GM21447 (cell line): ENCODE measurements around the gene ADCY3.

ENCODE experiments used
- ATAC-seq: cut with Tn5 transposase; IDR thresholded peaks from one replicate; pipeline ENCODE4 v1.9.1; 2021; ENCODE audit not compliant: unreplicated experiment

Gene ADCY3

DNA sequence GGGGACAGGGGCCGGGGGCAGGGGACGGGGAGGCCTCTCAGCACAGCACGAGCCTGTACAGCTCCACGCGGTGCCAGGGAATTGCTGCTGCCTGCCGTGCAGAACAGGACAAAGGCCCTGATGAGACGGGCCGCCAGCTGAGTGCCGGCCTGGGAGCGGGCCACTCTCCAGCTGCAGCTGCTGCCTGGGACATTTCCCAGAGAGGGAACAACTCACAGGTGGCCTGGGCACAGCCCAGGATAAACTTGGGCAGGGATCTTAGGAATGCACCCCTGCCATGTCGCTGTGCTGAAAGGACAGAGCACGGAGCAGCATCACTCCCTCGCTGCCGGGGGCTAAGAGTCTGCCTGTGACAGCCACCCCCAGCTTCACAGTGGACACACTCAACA, 88.0 kb downstream of the ADCY3 start:
- no peak for ATAC-seq

DNA sequence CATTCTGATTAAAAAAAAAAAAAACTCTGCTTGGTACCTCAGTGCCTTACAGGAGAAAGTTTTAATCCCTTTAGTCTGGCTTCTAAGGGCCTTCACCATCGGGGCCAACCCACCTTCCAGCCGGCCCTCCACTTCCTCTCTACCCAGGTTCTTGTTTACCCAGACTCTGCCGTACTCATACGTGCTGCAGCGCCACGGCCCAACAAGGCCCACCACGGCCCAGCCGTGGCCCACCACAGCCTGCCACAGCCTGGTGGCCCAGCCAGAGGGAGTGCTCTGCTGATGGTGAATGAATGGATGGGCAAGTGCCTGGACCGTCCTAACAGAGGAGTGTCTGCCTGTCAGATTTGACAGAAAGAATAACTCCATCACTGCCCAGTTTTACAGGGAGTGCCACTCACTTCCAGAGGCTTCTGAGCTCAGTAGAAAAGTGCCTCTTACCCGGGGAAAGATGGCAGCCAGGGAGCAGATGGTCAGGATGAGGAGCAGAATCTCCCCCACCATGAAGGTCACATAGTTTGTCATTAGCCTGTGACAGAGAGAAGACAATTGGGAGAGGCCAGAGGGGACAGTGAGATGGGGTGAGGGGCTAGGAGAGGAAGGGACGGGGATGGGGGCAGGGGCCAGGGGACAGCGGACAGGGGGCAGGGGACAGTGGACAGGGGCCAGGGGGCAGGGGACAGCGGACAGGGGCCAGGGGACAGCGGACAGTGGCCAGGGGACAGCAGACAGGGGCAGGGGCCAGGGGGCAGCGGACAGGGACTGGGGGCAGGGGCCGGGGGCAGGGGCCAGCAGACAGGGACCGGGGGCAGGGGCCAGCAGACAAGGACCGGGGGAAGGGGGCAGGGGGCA, 88.6 kb downstream of the ADCY3 start:
- ATAC-seq: no peak

DNA sequence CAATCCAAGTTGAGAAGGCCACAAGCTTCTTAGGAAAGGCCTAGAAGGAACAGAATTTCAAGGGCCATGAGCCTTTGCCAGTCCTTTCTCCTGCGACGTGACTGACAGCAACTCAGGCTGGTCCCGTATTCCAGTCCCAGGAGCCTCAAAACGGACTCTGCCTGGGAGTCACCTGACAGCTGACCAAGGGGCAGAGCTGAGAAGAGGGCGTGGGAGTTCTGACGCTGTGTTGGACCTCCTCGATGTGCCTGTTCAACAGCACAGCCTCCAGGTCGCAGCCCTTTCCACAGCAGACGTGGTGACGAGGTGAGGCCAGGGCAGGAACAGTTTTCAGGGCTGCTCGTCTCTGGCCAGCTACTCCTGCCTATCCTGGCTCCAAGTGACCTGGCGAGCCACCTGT, 89.3 kb downstream of the ADCY3 start:
- ATAC-seq: no peak

DNA sequence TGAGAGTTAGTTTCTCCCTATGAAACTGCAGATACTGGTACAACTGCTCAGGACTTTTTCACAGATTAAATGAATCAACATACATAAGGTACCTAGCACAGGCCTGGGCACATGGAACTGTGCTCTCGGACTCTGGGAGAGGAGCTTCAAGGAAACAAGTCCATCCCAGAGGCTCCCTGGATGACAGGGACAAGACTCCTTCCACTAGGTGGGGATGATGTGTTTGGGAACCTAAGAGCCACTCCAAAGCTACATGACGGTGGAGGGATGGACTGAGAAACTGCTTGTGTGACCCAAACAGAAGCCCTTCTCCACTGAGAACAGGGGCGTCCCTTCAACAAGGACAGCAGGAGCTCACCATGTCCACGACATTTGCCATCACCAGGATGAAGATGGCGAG, 89.7 kb downstream of the ADCY3 start:
- no peak for ATAC-seq

DNA sequence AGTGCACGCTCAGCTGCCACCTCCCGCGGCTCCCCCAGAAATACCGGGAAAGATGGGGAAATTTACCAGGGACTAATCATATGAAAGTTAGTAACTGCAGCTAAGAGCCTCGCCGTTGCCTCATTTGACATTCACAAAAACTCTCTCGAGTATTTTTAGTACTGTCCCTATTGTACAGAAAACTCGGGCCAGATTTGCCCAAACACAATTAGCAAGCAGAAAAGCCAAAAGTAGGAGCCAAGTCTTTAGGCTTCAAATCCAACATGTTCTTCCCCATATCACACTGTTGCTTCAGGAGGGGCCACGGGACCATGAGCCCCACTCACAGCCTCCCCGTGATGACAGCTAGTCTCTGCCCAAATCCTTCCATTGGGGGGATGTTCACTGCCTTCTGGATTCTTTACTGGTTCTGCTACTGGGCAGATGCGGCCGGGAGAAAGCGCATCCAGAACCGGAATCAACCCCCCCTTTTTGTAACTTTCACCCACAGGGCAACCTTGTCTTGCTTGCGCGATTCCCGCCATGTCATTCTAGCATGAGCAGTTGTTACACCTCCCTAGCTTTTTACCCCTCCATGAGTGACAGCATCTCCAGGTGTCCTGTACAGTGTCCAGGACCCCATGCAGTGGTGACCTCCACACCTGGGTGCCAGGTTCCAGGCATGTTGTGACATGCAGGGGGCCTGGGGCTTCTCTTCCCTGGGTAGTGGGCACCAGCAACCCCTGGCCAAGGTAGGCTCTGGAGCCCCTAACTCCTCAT, 91.6 kb downstream of the ADCY3 start:
- no peak for ATAC-seq

DNA sequence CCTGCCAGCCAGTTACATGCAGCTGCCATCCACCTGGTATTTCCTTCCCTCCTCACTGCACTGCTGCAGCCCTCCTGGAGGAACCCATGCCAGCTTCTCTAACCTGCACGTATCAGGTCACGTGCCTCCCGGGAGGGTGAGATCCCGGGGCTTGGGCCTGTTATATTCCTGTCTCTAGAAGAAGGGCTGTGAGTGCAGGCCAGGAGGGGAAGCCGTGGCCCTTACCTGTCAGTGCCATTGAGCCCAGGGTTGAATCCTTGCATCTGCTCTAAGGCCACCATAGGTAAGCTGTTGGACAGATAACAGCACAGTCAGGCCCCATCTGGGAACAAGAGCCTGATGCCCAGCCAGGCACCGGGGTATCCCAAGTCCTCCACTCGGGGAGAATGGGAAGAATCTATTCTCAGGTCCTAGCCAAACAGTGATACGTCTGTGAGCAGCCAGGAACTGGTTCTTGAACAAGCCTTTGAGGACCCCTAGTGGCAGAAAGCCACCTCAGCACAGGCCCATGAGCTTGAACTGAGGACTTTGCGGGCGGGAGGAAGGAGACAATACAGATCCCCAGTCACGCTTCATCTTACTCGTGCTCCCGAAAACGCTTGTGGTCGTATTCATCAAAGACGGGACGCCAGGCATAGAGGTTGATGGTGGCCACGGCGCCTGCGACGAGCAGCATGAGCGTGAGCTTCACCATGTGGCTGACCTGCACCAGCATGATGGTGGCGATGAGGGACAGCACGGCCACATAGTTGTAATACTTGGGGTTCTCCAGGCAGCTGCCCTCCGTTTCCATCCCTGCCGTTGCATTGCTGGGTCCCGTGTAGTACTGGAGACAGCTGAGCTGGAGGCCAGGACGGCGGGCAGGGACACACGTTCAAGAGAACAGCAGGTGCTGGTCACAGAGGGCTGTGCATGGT, 92.5 kb downstream of the ADCY3 start:
- peak; percentile 72 for ATAC-seq

DNA sequence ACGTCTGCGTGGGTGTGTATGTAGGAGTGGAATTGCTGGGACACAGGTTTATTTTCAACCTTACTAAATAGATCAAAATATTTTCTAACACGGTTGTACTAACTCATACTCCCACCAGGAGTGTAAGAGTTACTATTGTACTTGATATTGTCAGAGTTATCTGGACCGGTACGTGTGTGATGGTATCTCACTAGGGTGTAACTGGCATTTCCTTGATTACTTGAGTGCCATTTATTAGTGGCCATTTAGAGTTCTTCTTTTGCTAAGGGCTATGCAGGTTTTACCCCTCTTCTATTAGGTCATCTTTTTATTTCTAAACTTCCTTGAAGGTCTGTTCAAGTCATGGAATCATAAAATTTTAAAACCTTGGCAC, 93.3 kb downstream of the ADCY3 start:
- ATAC-seq: no peak

DNA sequence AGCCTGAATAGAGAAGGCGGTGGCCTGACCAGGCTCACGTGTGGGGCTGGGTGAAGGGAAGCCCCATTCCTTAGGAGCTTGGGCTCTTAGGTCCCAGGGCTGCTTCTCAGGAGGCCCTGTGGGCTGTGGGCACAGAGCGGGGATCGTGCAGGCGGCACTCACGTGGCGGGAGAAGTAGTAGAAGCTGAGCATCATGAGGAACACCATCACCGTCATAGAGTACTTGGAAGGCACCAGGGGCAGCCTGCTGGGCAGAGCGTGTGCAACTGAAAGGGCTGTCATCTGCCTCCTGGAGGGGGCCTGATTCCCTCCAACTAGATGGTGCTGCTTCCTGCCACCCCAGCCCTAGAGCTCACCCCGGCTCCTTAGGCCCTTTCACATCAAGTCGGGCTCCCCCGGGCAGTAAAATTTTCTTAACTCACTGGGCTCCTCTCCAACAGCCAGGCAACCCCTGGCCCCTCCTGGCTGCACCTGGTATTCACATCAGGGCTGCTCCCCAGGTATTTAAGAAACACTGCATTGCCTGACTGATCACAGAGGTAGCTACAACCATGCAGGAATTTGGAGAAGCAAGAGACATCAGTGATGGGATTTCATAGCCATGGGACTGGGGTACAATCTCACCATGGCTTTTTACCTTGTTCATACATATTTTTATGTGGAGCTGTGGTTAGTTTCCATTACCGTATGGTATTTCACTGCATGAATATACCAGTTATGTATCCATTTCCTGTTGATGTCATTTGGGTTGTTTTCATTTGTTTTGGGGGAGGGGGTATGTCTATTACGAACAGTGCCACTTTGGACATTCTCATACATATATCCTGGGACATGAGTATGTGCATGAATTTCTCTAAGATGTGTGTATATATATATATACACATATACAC, 93.9 kb downstream of the ADCY3 start:
- no peak for ATAC-seq

DNA sequence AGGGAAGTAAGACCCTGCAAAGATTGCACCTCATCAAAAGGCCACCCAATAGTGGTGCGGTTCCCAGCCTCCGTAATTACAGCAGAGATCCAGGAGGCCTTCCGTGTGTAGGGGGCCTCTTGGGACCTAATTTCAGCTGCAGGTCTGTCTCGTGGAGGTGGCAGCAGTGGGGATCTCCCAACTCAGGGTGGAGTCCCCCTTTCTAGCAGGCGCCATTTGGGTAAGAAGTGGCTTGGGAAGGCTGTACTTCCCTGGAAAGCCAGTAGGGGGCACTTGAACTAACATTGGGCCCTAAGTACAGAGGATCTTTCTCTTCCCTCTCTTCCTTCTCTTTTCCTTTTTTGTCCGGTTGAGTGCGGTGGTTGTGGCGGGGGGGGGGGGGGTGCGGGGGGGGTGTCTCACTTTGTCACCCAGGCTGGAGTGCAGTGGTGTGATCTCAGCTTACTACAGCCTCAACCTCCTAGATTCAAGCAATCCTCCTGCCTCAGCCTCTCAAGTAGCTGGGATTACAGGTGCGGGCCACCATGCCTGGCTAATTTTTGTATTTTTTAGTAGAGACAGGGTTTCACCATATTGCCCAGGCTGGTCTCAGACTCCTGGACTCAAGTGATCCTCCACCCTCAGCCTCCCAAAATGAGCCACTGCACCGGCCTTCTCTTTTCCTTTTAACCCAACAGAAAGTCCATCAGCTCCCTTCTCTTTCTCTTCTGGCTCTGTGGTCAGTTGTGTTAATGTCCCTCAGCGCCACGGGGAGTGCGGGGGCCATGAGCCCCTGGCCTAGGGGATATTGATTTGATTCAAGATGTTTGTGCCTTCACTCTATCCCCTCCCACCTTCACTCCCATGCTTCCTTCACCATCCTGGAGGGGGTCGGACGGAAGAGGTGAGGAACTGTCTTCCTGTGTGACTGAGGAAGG, 94.8 kb downstream of the ADCY3 start:
- ATAC-seq: no peak

DNA sequence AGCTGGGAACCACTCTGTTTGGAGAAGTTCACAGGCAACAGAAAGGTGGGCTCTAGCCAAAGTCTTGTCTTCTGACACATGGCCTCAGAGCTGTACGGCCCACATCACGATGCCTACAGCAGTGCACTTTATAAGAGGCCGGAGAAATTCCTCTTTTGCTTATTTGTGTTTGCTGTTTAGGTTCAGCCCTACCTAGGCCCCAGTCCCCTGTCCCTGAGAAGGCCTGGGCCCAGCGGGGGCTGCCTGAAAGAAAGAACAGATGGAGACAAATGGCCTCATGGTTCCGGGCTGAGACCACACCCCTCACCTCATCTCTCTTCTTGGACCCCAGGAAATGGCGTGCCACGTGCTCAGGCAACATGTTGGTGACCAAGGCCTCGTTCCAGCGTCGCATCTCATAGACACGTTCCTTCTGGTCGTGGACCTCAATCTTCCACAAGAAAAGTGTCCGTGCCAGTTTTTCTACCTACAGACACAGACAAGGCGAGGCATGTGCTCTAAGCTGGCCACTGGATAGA, 95.9 kb downstream of the ADCY3 start:
- ATAC-seq: no peak

DNA sequence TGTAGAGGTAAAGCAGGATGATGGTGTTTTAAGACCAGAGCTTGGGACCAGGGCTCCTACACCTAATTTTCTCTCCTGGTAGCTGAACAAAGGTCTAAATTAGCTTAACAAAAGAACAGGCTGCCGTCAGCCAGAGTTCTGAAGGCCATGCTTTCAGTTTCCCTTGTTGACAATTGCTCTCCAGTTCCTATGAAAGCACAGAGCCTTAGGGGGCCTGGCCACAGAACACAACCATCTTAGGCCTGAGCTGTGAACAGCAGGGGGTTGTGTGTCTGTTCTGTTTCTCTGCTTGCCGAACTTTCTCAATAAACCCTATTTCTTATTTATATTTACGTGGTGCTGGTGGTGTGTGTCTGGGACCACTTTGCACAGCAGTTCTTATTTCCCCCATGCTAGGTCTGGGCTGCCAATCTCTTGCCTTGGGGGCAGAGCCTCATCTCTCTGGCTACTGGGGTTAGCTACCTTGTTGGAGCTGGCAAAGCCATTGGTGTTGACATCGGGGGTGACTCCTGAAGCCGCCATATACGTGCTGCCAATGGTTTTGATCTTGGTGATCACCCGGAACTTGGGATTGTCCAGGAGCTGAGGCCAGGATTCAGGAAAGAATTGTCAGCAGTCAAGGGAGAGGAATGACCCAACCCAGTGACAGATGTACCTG, 97.9 kb downstream of the ADCY3 start:
- no peak for ATAC-seq

DNA sequence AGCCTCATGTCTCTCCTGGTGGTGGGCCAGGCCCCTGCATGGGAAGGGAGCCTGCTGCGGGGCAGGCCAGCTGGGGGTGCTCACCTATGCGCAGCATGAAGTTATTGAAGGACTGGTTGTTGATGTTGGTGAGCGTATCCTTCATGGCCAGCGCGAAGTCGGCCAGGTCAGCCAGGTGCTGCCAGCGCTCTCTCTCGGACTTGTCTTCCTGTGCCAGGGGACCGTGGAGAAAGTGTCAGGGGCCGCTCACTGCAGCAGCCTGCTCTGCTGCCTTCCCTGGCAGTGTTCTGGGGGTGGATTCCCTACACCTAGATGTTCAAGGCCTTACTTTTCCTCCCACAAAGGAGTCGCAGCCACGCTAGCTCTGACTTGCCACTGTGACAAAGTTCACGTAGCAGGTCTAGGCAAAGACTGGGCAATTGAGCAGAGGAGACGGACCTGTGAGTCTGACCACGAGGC, 98.6 kb downstream of the ADCY3 start:
- ATAC-seq: no peak

DNA sequence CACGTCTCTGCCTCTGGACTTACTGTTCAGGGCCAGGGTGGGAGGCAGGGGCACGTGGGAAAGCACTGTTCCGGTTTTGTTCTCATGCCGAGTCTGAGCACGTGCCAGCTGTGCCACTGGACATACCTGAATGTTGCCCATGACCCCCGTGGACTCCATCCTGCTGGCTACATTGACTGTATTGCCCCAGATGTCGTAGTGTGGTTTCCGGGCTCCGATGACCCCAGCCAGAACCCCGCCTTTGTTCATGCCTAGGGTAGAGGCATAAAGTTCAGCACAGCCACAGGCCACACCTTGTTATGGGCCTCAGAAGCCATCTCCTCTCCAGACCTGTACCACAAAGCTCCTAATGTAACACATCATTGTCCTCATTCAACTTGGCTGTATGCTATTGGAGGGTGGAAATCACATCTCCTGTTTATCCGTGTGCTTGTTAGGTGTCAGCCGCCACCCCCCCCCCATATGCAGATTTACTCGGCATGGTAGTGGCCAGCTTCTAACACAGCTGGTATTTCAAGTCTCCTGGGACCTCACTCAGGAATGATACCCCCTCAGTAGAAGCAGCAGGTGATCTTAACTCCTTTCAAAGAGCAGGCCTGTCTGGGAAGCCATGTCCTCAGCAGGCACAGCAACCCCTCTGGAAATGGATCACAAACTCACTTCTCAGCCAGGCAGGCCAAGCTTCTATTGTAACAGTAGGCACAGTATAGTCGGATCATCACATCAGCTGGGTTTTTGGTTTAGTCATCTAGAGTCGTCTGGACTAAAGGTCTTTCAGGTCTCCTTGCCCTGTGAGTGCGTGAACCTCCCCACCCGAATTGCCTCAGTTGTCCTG, 99.2 kb downstream of the ADCY3 start:
- no peak for ATAC-seq

DNA sequence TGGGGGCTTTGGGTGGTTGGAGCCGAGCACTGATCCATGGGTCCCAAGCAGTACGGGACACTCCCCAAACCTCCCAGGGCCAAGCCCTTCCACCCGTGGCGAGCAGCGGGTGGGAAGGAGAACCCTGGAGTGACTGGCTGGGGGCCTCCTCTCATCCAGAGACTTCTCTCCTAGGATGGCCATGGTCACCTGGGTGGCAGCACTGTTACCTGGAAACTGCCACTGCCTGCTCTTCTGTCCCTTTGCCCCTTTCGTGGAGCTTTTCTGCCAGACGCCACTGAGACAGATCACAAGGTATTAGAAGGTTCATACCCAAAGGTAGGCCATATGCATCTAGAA, 99.9 kb downstream of the ADCY3 start:
- ATAC-seq: no peak

DNA sequence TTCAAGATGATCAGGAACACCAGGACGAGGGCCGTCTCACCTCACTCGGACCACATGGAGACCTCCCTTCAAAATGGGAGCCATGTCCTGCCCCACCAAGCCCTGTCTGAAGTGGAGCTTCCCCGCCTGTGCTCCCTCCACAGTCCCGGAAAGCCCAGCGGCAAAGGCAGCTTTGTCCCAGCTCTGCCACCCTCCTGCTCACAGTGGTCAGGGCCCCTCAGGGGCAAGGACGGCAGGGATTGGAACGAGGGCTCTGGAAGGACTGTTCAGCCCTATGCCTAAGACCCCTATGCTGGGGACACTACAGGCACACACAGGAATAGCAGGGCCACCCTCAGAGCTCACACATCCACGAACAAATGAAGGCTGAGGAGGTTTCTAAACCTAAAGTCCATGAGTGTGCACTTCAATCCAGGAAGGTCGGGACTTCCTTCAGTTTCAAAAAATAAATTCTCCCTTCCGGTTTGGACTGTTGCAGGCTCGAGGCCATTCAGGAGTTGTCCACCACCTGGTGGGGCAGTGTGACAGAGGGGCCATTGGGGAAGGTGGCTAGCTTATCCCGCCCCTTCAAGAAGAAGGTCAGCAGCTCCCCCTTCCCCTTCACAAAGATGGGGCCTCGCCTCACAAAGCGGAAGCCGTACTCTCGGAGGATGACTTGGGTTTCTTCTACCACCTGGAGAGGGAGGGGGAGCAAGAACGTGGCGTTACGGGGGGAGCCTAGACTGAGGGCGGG, 100.4 kb downstream of the ADCY3 start:
- no peak for ATAC-seq

DNA sequence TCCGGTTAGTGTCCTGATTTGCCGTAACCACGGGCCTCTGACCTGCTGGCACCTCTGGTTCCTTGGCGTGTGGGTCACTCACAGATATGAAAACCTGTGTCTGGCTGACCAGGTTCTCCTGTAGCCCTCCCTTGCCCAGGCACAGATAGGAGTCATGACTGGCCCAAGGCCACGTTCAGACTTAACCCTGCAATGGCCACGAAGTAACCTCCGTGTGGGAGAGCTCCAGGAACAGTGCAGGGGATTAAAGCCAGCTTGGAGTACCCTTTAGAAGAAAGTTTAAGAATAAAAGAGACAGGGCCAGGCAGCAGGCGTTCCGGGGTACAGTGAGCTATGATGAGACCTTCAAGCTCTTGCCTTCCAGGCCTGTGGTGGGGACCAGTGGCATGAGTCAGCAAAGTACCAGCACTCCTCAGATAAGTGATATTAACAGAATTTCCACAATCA, 101.3 kb downstream of the ADCY3 start:
- no peak for ATAC-seq

DNA sequence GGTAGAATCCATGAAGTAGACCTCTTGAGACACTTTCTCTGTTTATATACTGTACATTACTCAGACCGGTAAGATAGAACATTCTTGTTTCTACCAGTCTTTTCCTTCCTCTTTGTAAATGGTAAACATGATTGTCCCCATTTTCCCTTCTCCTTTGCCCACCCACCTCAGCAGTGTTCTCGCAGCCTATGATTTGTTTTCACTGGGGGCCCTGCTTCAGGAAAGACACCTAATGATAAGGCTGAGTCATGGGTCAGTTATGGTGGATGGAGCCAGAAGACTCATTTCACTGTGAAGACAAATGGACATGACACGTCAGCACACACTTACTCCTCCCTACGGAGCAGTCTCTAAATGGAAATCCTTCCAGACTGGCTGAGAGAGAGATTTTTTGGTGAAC, 103.2 kb downstream of the ADCY3 start:
- no peak for ATAC-seq
